ENCODE results near the gene TEX12. TPM values are rescaled to one million over a fixed set of nuclear protein-coding genes. Genes with fewer than 3 reads are reported as not detected.

Gene TEX12
- total and polyA plus RNA-seq, 9 of the 15 experiments (the other 6 are each of a cell fraction or from before 2014, with no cell fraction given), result 0.10 to 2.3 (median 0.67) TPM; not detected in 1

DNA sequence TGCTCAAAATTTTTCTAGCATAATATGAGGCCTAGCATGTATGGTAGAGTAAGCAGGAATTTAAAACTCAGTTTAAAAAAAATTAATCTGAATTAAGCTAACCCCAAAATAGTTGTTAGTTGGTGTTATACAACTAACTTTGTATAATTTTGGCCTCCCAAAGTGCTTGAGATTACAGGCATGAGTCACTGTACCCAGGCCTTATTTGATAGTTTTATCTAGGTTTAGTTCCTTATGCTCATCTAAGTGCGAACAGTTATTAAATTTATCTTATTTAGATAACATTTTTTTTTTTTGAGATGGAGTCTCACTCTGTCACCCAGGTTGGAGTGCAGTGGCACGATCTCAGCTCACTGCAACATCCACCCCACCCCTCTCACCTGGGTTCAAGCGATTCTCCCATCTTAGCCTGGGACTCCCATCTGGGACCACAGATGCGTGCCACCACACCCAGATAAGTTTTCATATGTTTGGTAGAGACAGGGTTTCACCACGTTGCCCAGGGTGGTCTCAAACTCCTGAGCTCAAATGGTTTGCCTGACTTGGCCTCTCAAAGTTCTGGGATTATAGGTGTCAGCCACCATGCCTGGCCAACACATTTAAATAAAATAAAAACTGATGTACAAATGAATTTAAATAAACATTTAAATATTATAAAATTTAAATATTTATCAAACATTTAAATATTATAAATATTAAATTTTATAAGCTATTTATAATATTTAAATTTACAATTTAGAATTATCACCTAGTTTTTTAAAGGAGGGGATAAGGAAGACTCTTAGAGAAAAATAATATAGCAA, 10.8 kb upstream of the TEX12 start (continued):
- TF ChIP-seq, protein P1, sequence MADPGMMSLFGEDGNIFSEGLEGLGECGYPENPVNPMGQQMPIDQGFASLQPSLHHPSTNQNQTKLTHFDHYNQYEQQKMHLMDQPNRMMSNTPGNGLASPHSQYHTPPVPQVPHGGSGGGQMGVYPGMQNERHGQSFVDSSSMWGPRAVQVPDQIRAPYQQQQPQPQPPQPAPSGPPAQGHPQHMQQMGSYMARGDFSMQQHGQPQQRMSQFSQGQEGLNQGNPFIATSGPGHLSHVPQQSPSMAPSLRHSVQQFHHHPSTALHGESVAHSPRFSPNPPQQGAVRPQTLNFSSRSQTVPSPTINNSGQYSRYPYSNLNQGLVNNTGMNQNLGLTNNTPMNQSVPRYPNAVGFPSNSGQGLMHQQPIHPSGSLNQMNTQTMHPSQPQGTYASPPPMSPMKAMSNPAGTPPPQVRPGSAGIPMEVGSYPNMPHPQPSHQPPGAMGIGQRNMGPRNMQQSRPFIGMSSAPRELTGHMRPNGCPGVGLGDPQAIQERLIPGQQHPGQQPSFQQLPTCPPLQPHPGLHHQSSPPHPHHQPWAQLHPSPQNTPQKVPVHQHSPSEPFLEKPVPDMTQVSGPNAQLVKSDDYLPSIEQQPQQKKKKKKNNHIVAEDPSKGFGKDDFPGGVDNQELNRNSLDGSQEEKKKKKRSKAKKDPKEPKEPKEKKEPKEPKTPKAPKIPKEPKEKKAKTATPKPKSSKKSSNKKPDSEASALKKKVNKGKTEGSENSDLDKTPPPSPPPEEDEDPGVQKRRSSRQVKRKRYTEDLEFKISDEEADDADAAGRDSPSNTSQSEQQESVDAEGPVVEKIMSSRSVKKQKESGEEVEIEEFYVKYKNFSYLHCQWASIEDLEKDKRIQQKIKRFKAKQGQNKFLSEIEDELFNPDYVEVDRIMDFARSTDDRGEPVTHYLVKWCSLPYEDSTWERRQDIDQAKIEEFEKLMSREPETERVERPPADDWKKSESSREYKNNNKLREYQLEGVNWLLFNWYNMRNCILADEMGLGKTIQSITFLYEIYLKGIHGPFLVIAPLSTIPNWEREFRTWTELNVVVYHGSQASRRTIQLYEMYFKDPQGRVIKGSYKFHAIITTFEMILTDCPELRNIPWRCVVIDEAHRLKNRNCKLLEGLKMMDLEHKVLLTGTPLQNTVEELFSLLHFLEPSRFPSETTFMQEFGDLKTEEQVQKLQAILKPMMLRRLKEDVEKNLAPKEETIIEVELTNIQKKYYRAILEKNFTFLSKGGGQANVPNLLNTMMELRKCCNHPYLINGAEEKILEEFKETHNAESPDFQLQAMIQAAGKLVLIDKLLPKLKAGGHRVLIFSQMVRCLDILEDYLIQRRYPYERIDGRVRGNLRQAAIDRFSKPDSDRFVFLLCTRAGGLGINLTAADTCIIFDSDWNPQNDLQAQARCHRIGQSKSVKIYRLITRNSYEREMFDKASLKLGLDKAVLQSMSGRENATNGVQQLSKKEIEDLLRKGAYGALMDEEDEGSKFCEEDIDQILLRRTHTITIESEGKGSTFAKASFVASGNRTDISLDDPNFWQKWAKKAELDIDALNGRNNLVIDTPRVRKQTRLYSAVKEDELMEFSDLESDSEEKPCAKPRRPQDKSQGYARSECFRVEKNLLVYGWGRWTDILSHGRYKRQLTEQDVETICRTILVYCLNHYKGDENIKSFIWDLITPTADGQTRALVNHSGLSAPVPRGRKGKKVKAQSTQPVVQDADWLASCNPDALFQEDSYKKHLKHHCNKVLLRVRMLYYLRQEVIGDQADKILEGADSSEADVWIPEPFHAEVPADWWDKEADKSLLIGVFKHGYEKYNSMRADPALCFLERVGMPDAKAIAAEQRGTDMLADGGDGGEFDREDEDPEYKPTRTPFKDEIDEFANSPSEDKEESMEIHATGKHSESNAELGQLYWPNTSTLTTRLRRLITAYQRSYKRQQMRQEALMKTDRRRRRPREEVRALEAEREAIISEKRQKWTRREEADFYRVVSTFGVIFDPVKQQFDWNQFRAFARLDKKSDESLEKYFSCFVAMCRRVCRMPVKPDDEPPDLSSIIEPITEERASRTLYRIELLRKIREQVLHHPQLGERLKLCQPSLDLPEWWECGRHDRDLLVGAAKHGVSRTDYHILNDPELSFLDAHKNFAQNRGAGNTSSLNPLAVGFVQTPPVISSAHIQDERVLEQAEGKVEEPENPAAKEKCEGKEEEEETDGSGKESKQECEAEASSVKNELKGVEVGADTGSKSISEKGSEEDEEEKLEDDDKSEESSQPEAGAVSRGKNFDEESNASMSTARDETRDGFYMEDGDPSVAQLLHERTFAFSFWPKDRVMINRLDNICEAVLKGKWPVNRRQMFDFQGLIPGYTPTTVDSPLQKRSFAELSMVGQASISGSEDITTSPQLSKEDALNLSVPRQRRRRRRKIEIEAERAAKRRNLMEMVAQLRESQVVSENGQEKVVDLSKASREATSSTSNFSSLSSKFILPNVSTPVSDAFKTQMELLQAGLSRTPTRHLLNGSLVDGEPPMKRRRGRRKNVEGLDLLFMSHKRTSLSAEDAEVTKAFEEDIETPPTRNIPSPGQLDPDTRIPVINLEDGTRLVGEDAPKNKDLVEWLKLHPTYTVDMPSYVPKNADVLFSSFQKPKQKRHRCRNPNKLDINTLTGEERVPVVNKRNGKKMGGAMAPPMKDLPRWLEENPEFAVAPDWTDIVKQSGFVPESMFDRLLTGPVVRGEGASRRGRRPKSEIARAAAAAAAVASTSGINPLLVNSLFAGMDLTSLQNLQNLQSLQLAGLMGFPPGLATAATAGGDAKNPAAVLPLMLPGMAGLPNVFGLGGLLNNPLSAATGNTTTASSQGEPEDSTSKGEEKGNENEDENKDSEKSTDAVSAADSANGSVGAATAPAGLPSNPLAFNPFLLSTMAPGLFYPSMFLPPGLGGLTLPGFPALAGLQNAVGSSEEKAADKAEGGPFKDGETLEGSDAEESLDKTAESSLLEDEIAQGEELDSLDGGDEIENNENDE (IDR thresholded peaks at IDR 0.05; ENCODE audit: low read depth, low read length), result no peak
- no peak for TF ChIP-seq ESRRA (IDR thresholded peaks at IDR 0.05; ENCODE audit: borderline replicate concordance, low read depth)
- TF ChIP-seq SRSF3 (IDR thresholded peaks at IDR 0.05; ENCODE audit: insufficient read depth, low read length), result no peak
- TF ChIP-seq HNRNPL (IDR thresholded peaks at IDR 0.05; ENCODE audit: low read depth, low read length), result no peak
- TF ChIP-seq FOSL1 (tag; conservative IDR thresholded peaks at IDR 0.05), result 0 out of 2 replicates have a peak, but pooled peaks have one; percentile 34
- TF ChIP-seq ZNF79 (CRISPR knock-in tag; IDR thresholded peaks at IDR 0.05; ENCODE audit: low read depth), result no peak

Measured in K562 (cell line).